Esophagus muscularis mucosa (tissue), 4 donors: Measurements from ENCODE around the gene ARHGAP21. TPM values are rescaled to one million over a fixed set of nuclear protein-coding genes. Genes with fewer than 3 reads are reported as not detected.

Experiments
- DNase-seq: peaks from one replicate; pipeline ENCODE4 v3.0.0-alpha.2; 2017; ENCODE audit errors: extremely low spot score
- H3K27ac ChIP-seq, 4 donors: fragments of 200-600 bp; sonication (generic); replicated peaks in 1 of 4; 1 replicate in 3 of 4; 2 replicates in 1 of 4; pipeline ENCODE4 v1.5.1; 2016 to 2019; ENCODE audit warnings: mild to moderate bottlenecking in 1 of 4
- H3K27me3 ChIP-seq, 4 donors: fragments of 200-600 bp; sonication (generic); one replicate each; pipeline versions ENCODE4 v1.5.1 to v1.6.0; 2016 to 2019
- H3K36me3 ChIP-seq, 4 donors: fragments of 200-600 bp; sonication (generic); one replicate each; pipeline ENCODE4 v1.5.1; 2016 to 2019
- H3K4me1 ChIP-seq, 4 donors: fragments of 200-600 bp; sonication (generic); one replicate each; pipeline ENCODE4 v1.5.1; 2016 to 2019
- H3K4me3 ChIP-seq, 4 donors: fragments of 200-600 bp; sonication (generic); 1 replicate in 2 of 4; 2 replicates in 2 of 4; pipeline ENCODE4 v1.5.1; 2016 to 2019; ENCODE audit warnings: mild to moderate bottlenecking in 4 of 4, moderate library complexity in 1 of 4
- H3K9me3 ChIP-seq, 4 donors: fragments of 200-600 bp; sonication (generic); 1 replicate in 3 of 4; 2 replicates in 1 of 4; pipeline ENCODE4 v1.5.1; 2016 to 2019
- EP300 ChIP-seq: sonication (generic); formaldehyde crosslinking; IDR thresholded peaks from one replicate; pipeline ENCODE4 v1.6.1; 2017; ENCODE audit warnings: antibody characterized with exemption
- POLR2A ChIP-seq: fragments of 450-650 bp; IDR thresholded peaks from one replicate; pipeline ENCODE4 v1.6.1; 2017; ENCODE audit warnings: antibody characterized with exemption, moderate library complexity, mild to moderate bottlenecking, low read depth
- POLR2AphosphoS5 ChIP-seq, 2 donors: sonication (generic); formaldehyde crosslinking; IDR thresholded peaks; one replicate each; pipeline ENCODE4 v1.6.1; 2017; ENCODE audit warnings: antibody characterized with exemption in 2 of 2
- WGBS: methylation state at CpG from one replicate; pipeline ENCODE4 v1.1.5; 2018; 5-methylcytosine and 5-hydroxymethylcytosine counted together
- intact Hi-C: fragments of 100-400 bp; cut with DNase I; formaldehyde crosslinking; loops from one replicate; pipeline ENCODE4 v1.15.1; 2023
- total RNA-seq, 4 donors: library from RNA; depleted of rRNA; stranded (reverse); fragments of >200 nt; gene quantifications; one replicate each; pipeline versions ENCODE4 v1.1.0 to v1.2.1, GENCODE V29; 2016
- TF ChIP-seq, protein P1 (sequence below), 3 experiments: fragments of 200-600 bp in 2 of 3; fragments of 450-650 bp in 1 of 3; sonication (generic) in 2 of 3; IDR thresholded peaks; one replicate each; pipeline ENCODE4 v1.5.1; 2017 to 2019; ENCODE audit warnings: antibody characterized with exemption in 3 of 3, mild to moderate bottlenecking in 2 of 3, moderate library complexity in 1 of 3

ARHGAP21 gene
- total RNA-seq, 4 donors from 2014 or later = 52.7 to 65.7 (median 61.1) TPM

GRCh38 chr10:24553051-24553612 lies 170.6 kb downstream of the ARHGAP21 start:
- peak; percentile 72 for DNase-seq
- H3K4me3 ChIP-seq = no peak overlapping the region
- TF ChIP-seq, protein P1, sequence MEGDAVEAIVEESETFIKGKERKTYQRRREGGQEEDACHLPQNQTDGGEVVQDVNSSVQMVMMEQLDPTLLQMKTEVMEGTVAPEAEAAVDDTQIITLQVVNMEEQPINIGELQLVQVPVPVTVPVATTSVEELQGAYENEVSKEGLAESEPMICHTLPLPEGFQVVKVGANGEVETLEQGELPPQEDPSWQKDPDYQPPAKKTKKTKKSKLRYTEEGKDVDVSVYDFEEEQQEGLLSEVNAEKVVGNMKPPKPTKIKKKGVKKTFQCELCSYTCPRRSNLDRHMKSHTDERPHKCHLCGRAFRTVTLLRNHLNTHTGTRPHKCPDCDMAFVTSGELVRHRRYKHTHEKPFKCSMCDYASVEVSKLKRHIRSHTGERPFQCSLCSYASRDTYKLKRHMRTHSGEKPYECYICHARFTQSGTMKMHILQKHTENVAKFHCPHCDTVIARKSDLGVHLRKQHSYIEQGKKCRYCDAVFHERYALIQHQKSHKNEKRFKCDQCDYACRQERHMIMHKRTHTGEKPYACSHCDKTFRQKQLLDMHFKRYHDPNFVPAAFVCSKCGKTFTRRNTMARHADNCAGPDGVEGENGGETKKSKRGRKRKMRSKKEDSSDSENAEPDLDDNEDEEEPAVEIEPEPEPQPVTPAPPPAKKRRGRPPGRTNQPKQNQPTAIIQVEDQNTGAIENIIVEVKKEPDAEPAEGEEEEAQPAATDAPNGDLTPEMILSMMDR (IDR thresholded peaks at IDR 0.05) = no peak
- TF ChIP-seq POLR2AphosphoS5 (IDR thresholded peaks at IDR 0.05) (no peak), POLR2A (no peak), EP300 (no peak)
- WGBS = 71% methylated on average over 8 of the region's 10 CpGs
- H3K9me3 ChIP-seq = no peaks in the 10 kb centered on the region
- peaks cover 0 to 5% (median 0%) of the 10 kb centered on the region in 4 donors for H3K4me1 ChIP-seq
- H3K27ac ChIP-seq = no peak overlapping the region
- peaks cover 0 to 16% (median 4%) of the 10 kb centered on the region in 4 donors for H3K36me3 ChIP-seq
- peaks cover 0 to 24% (median 0%) of the 10 kb centered on the region in 4 donors for H3K27me3 ChIP-seq
- intact Hi-C loops = no loop called here

GRCh38 chr10:24552346-24553016 lies 171.2 kb downstream of the ARHGAP21 start:
- 72% methylated on average over 15 of the region's 22 CpGs for WGBS
- H3K27ac ChIP-seq = no peak overlapping the region
- peaks cover 0 to 5% (median 0%) of the 10 kb centered on the region in 4 donors for H3K4me1 ChIP-seq
- intact Hi-C loops = no loop called here
- no peaks in the 10 kb centered on the region for H3K9me3 ChIP-seq
- peaks cover 0 to 24% (median 0%) of the 10 kb centered on the region in 4 donors for H3K27me3 ChIP-seq
- TF ChIP-seq EP300 = no peak
- TF ChIP-seq, protein P1 (IDR thresholded peaks at IDR 0.05) = peak in 1 of 3 experiments; percentile 19
- H3K4me3 ChIP-seq = no peak overlapping the region
- DNase-seq = peak; percentile 86
- H3K36me3 ChIP-seq = peaks cover 0 to 21% (median 4%) of the 10 kb centered on the region in 4 donors

DNA sequence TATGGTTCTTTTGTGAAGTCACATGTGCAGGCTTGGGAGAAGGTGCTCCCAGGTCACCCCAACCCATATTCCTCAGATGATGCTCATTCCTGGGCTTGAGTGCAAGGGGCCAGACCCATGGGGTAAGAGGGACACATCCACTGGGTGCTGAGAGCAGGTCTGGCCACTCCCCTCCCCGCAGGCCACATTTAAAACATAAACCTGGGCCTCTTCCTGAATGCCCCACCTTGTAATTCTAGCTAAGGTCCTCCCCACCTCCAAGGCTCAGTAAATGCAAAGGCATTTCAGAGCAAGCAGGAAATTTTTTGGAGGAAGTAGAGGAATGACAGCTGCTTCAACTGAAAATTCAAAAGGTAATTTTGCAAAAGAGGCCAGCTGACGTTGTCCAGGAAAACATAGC lies 172.5 kb downstream of the ARHGAP21 start:
- intact Hi-C loops = no loop called here
- peaks cover 0 to 33% (median 5%) of the 10 kb centered on the region in 4 donors for H3K36me3 ChIP-seq
- no peaks in the 10 kb centered on the region for H3K9me3 ChIP-seq
- WGBS = 91% methylated on average over 2 of the region's 2 CpGs
- no peaks in the 10 kb centered on the region for H3K4me1 ChIP-seq
- peak; percentile 50 for DNase-seq
- peaks cover 0 to 24% (median 0%) of the 10 kb centered on the region in 4 donors for H3K27me3 ChIP-seq
- TF ChIP-seq POLR2AphosphoS5 (IDR thresholded peaks at IDR 0.05) (no peak), POLR2A (no peak), EP300 (no peak)
- TF ChIP-seq, protein P1 (IDR thresholded peaks at IDR 0.05) = no peak
- H3K4me3 ChIP-seq = no peak overlapping the region
- no peak overlapping the region for H3K27ac ChIP-seq

- intact Hi-C loops = no loop called here
- TF ChIP-seq POLR2A = no peak
- no peak for TF ChIP-seq EP300
- no peak for TF ChIP-seq POLR2AphosphoS5 (IDR thresholded peaks at IDR 0.05)
- TF ChIP-seq, protein P1 (IDR thresholded peaks at IDR 0.05) = no peak
- DNase-seq = peak; percentile 60
- no peaks in the 10 kb centered on the region for H3K4me1 ChIP-seq
- 90% methylated on average over 10 of the region's 10 CpGs for WGBS
- H3K4me3 ChIP-seq = no peak overlapping the region
- no peak overlapping the region for H3K27ac ChIP-seq
- H3K9me3 ChIP-seq = no peaks in the 10 kb centered on the region
- H3K27me3 ChIP-seq = peaks cover 0 to 24% (median 0%) of the 10 kb centered on the region in 4 donors
- H3K36me3 ChIP-seq = peaks cover 0 to 38% (median 8%) of the 10 kb centered on the region in 4 donors
Measured at GRCh38 chr10:24550680-24551079, 173.0 kb downstream of the ARHGAP21 start.
